Type B pancreatic cell (in vitro differentiated cells): ENCODE measurements around the gene TMEM116. TPM values are rescaled to one million over a fixed set of nuclear protein-coding genes. Genes with fewer than 3 reads are reported as not detected.
"Not testable (repeated sequence)": the region's sequence is repeated elsewhere in the genome, so short reads cannot be mapped to it uniquely, and the experiment has no call there.

Source experiments
- DNase-seq: peaks from one replicate; pipeline ENCODE4 v3.0.0; 2021; ENCODE audit warnings: mixed read lengths; ENCODE audit not compliant: unreplicated experiment; ENCODE audit errors: extremely low spot score
- H3K27ac Mint-ChIP-seq: 2 replicates; pipeline ENCODE4 v1.8.0; 2021; ENCODE audit warnings: mild to moderate bottlenecking, mixed read lengths
- H3K27me3 Mint-ChIP-seq: 2 replicates; pipeline ENCODE4 v1.8.0; 2021; ENCODE audit warnings: mixed read lengths
- H3K36me3 Mint-ChIP-seq: 2 replicates; pipeline ENCODE4 v1.8.0; 2021; ENCODE audit warnings: mixed read lengths
- H3K4me1 Mint-ChIP-seq: one replicate; pipeline ENCODE4 v1.8.0; 2021; ENCODE audit warnings: mixed read lengths; ENCODE audit not compliant: unreplicated experiment
- H3K4me3 Mint-ChIP-seq: 2 replicates; pipeline ENCODE4 v1.8.0; 2021; ENCODE audit warnings: mild to moderate bottlenecking, mixed read lengths
- H3K9me3 Mint-ChIP-seq: 2 replicates; pipeline ENCODE4 v1.8.0; 2021; ENCODE audit warnings: mixed read lengths
- long read RNA-seq: library from polyadenylated mRNA; unstranded; transcript quantifications from one replicate; pipeline ENCODE4 v2.0.0, GENCODE V29; 2020
- total RNA-seq: library from RNA; stranded (reverse); gene quantifications from 2 replicates; pipeline ENCODE4 v1.2.1, GENCODE V29; 2021; ENCODE audit warnings: low replicate concordance
- TF ChIP-seq, protein P1 (sequence below): fragments of 200-600 bp; sonication (generic); conservative IDR thresholded peaks from 2 replicates; pipeline ENCODE4 v1.5.0; 2021; ENCODE audit warnings: antibody characterized with exemption, mild to moderate bottlenecking

The TMEM116 gene
- total RNA-seq, result 13.9 and 18.0 TPM in 2 replicates
- long read RNA-seq, transcript TMEM116-215 (11 exons, 1,408 nt), result major isoform, 5 of 49 reads
- long read RNA-seq, partial matches to known transcripts, result 3 of 49 reads
- long read RNA-seq, other reads (novel, unspliced or antisense), result 33 of 49 reads

DNA sequence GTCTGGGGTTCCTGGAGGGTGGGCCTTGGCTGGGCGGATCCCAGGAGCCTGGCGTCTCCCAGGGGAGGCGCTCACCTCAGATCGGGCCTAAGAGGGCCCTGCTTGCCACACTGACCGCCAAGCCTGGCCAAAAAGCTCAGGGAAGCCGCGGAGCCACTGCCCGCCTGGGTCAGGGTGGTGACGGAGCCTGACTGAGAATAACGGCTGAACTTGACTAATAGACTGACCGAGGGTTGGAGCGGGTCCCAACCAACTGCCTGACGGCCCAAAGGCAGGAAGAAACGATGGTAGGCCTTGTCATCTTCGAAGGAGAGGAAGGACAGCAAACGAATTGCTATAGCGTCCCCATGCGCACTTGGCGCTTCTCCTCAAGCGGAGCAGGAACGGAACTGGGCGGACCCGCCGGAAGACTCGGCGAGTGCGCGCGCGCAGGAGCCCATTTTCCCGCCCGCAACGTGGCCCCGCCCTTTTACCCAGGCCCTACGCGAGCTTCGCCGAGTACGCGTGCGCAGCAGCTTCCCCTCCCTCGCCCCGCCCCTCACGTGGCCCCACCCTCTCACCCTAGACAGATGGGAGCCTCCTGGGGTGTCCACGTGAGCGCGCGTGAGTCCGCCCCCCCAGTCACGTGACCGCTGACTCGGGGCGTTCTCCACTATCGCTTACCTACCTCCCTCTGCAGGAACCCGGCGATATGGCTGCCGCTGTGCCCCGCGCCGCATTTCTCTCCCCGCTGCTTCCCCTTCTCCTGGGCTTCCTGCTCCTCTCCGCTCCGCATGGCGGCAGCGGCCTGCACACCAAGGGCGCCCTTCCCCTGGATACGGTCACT lies at the start of gene TMEM116, which contains the start of gene ERP29:
Gene TMEM116, minus strand, starts transcription at position 391 of the 826 bp plus-strand sequence. CDS start 7,895 bp downstream, outside the sequence.
Gene ERP29, plus strand, starts transcription at position 652 of the 826 bp plus-strand sequence. Its CDS starts 40 bp downstream, at position 692.
- peaks cover 8% of the 10 kb centered on the region for H3K9me3 Mint-ChIP-seq
- H3K4me3 Mint-ChIP-seq, result peak within 1 kb of the TSS; percentile 97
- DNase-seq, result peak; percentile 99
- H3K27me3 Mint-ChIP-seq, result no peaks in the 10 kb centered on the region
- TF ChIP-seq, protein P1, sequence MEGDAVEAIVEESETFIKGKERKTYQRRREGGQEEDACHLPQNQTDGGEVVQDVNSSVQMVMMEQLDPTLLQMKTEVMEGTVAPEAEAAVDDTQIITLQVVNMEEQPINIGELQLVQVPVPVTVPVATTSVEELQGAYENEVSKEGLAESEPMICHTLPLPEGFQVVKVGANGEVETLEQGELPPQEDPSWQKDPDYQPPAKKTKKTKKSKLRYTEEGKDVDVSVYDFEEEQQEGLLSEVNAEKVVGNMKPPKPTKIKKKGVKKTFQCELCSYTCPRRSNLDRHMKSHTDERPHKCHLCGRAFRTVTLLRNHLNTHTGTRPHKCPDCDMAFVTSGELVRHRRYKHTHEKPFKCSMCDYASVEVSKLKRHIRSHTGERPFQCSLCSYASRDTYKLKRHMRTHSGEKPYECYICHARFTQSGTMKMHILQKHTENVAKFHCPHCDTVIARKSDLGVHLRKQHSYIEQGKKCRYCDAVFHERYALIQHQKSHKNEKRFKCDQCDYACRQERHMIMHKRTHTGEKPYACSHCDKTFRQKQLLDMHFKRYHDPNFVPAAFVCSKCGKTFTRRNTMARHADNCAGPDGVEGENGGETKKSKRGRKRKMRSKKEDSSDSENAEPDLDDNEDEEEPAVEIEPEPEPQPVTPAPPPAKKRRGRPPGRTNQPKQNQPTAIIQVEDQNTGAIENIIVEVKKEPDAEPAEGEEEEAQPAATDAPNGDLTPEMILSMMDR, result peak; percentile 71
- H3K4me1 Mint-ChIP-seq, result peaks cover 34% of the 10 kb centered on the region
- H3K36me3 Mint-ChIP-seq, result peaks cover 22% of the 10 kb centered on the region
- H3K27ac Mint-ChIP-seq, result peak within 1 kb of the TSS; percentile 98

DNA sequence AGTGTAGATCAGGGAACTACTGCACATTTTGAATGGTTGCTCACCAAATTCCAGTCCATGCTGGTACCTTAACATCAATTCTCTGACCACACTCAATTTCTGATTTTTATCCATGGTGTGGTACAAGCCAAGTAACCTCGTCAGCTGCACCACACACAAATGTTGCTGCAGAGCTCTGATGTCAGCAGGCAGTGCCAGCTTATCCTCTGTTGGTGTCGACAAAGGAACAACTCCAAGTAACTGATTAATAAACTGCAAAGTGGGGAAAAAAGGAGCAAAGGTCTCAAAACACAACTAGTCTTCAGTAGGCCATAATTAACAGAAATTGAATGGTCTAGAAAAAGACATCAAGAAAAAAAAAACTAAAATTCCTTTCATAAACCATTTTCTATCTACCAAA lies 48.2 kb upstream of the TMEM116 start:
- TF ChIP-seq, protein P1, result no peak
- no peak for DNase-seq
- Mint-ChIP-seq H3K9me3 (no peaks in the 10 kb centered on the region), H3K27me3 (no peaks in the 10 kb centered on the region), H3K4me1 (no peaks in the 10 kb centered on the region), H3K27ac (no peak overlapping the region), H3K36me3 (peaks cover 19% of the 10 kb centered on the region), H3K4me3 (no peak overlapping the region)

DNA sequence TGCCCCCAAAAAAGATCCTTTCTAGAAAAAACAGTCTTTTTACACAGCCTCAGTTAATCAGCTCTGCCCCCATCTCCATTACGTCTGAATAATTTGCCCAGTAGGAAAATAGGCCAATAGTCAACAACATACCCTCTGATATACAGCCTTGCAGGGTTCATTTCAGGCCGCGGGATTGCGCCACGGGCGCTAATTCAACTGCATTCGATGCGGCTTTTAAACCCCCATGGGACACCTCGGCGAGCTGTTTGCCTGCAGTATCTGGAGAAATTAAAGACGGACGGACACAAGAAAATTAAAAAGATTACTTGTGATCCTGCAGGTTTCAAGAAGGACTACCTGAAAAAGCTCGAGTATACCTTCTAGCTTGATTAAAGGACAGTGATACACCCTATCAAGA lies 36.4 kb upstream of the TMEM116 start:
- no peaks in the 10 kb centered on the region for H3K27me3 Mint-ChIP-seq
- no peak overlapping the region for H3K27ac Mint-ChIP-seq
- TF ChIP-seq, protein P1, result no peak
- no peak for DNase-seq
- H3K4me1 Mint-ChIP-seq, result no peaks in the 10 kb centered on the region
- H3K36me3 Mint-ChIP-seq, result peaks cover 26% of the 10 kb centered on the region
- H3K4me3 Mint-ChIP-seq, result no peak overlapping the region
- no peaks in the 10 kb centered on the region for H3K9me3 Mint-ChIP-seq

DNA sequence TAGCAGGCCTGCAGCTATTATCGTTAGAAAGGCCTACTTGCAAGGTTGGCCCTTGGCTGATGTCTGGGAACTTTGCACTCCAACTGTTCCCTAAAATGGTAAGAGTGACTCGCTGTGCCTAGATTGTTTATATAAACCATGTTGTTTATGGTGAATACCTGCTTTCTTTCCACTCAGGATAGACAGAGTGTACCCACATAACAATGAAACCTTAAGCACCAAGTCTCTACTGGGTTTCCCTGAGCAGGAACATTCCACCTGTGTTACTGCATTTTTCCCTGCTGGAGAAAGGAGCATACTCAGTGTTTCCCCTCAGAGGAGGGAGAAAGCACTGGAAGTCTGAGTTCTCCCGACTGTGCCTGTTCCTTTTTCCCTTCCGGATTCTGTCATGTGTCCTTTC lies 33.0 kb upstream of the TMEM116 start:
- H3K36me3 Mint-ChIP-seq, result peaks cover 19% of the 10 kb centered on the region
- no peaks in the 10 kb centered on the region for H3K27me3 Mint-ChIP-seq
- DNase-seq, result no peak
- H3K4me3 Mint-ChIP-seq, result no peak overlapping the region
- no peaks in the 10 kb centered on the region for H3K4me1 Mint-ChIP-seq
- TF ChIP-seq, protein P1, result no peak
- H3K9me3 Mint-ChIP-seq, result no peaks in the 10 kb centered on the region
- no peak overlapping the region for H3K27ac Mint-ChIP-seq

DNA sequence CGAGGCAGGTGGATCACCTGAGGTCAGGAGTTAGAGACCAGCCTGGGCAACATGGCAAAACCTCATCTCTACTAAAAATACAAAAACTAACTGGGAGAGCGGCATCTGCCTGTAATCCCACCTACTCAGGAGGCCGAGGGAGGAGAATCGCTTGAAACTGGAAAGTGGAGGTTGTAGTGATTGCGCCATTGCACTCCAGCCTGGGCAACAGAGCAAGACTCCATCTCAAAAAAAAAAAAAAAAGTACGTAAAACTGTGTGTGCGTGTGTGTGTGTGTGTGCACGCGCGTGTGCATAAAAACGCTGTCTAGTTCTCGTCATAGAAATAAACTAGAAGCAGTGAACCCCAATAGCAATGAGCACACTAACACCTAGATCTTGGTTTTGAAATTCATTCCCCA lies 23.6 kb upstream of the TMEM116 start:
- not testable (repeated sequence) for DNase-seq, H3K4me1 Mint-ChIP-seq, H3K27ac Mint-ChIP-seq, H3K4me3 Mint-ChIP-seq, H3K27me3 Mint-ChIP-seq, H3K9me3 Mint-ChIP-seq
- H3K36me3 Mint-ChIP-seq, result peaks cover 35% of the 10 kb centered on the region

DNA sequence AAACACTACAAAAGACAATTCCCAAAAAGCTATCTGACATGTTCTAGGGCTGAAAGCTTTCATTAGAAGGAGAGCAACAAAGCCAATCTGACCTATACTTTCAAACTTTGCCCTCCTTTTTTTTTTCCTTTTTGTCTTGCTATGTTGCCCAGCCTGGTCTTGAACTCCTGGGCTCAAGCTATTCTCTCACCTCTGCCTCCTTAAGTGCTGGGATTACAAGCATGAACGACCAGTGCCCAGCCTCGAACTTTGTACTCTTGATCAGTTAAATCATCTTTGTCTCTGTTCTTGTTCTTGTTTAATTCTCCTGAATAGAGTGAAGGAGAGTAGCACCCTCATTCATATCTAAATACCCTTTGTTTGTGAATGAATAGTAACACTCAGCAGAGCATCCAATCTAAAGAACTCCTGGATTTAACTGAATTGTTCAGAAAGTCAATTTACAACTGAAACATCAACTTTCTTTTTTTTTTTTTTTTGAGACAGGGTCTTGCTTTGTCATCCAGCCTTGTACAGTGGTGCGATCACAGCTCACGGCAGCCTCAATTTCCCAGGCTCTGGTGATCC lies 22.3 kb upstream of the TMEM116 start:
- Mint-ChIP-seq H3K4me3 (no peak overlapping the region), H3K4me1 (no peaks in the 10 kb centered on the region), H3K9me3 (no peaks in the 10 kb centered on the region), H3K27ac (no peak overlapping the region), H3K36me3 (peaks cover 38% of the 10 kb centered on the region), H3K27me3 (no peaks in the 10 kb centered on the region)
- TF ChIP-seq, protein P1, result no peak
- no peak for DNase-seq
